Activated T-helper 1 cell treated with anti-CD3 and anti-CD28 coated beads, Interleukin-2, amount 50 U/mL, for 16 hours (primary cell): ENCODE data around the gene DST.

Source experiments
- DNase-seq, 2 donors: peaks; one replicate each; pipeline ENCODE4 v3.0.0-alpha.2; 2020; ENCODE audit warnings: low read depth in 1 of 2, low spot score in 1 of 2

The DST gene

GRCh38 chr6:56624046-56624727 lies 18.5 kb downstream of the DST start:
- no peak for DNase-seq

GRCh38 chr6:56620229-56620868 lies 22.3 kb downstream of the DST start:
- DNase-seq, result no peak

GRCh38 chr6:56618050-56618449 lies 24.6 kb downstream of the DST start:
- no peak for DNase-seq

GRCh38 chr6:56616967-56617366 lies 25.7 kb downstream of the DST start:
- no peak for DNase-seq

- no peak for DNase-seq
Observed at GRCh38 chr6:56613247-56613851, 29.3 kb downstream of the DST start.

- no peak for DNase-seq
Observed at GRCh38 chr6:56608332-56608731, 34.4 kb downstream of the DST start.

- DNase-seq, result no peak
Observed at GRCh38 chr6:56607111-56607752, 35.5 kb downstream of the DST start.

GRCh38 chr6:56605435-56605834 lies 37.3 kb downstream of the DST start:
- DNase-seq, result no peak

- no peak for DNase-seq
Observed at GRCh38 chr6:56604186-56604585, 38.5 kb downstream of the DST start.

- no peak for DNase-seq
Observed at GRCh38 chr6:56601390-56601789, 41.3 kb downstream of the DST start.

GRCh38 chr6:56595490-56596122 lies 47.1 kb downstream of the DST start:
- peak in 1 of 2 donors; percentile 5 for DNase-seq

GRCh38 chr6:56594699-56595098 lies 48.0 kb downstream of the DST start:
- DNase-seq, result no peak

GRCh38 chr6:56593801-56594318 lies 48.8 kb downstream of the DST start:
- peak in 1 of 2 donors; percentile 2 for DNase-seq

- DNase-seq, result no peak
Observed at GRCh38 chr6:56582236-56582635, 60.5 kb downstream of the DST start.

GRCh38 chr6:56581296-56581925 lies 61.3 kb downstream of the DST start:
- DNase-seq, result no peak

GRCh38 chr6:56580271-56580670 lies 62.4 kb downstream of the DST start:
- DNase-seq, result no peak

- no peak for DNase-seq
Observed at GRCh38 chr6:56579155-56579851, 63.4 kb downstream of the DST start.

GRCh38 chr6:56575736-56576135 lies 67.0 kb downstream of the DST start:
- no peak for DNase-seq

GRCh38 chr6:56574292-56574691 lies 68.4 kb downstream of the DST start:
- DNase-seq, result no peak

GRCh38 chr6:56573624-56574023 lies 69.1 kb downstream of the DST start:
- no peak for DNase-seq
